ENCODE measurements around the gene EFCC1.
"Not testable (repeated sequence)": the region's sequence is repeated elsewhere in the genome, so short reads cannot be mapped to it uniquely, and the experiment has no call there.

Gene EFCC1

DNA sequence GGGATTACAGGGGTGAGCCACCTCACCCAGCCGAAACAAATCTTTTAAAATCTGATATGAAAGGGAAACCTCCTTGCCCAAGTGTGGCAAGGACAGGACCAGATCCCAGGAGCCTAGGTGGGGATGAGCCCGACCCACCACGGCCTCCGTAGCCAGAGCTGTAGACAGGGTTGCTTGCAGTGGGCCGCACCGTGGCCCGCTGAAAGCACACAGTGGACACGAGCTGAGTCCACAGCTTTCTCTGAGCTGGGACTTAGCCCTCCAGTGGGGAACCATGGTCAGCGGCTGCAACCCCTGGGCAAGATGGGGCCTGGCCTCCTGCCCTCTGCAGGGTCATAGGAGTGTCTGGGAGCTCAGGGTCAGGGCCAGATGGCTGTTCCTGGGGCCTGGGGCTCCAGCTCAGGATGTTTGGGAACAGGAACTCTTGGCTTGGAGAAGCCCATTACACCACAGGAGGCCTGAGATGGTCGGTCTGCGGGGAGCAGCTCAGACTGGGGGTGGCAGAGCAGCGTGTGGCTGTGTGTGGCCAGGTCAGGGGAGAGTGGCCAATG, 84.1 kb downstream of the EFCC1 start:
- Histone ChIP-seq H2BK5ac (ENCODE audit: low read depth, low read length, poor library complexity) (no peak overlapping the region), H3K9ac (ENCODE audit: low read length) (no peak overlapping the region), H3K27me3 (ENCODE audit: insufficient read depth, low read length) (no peaks in the 10 kb centered on the region), H2BK12ac (ENCODE audit: low read length) (no peak overlapping the region), H3K36me3 (ENCODE audit: control insufficient read depth in 1 of 2, insufficient read depth in 2 of 2, low read length in 2 of 2) (peaks cover 0 to 2% of the 10 kb centered on the region in 2 experiments), H3K4ac (ENCODE audit: low read depth, low read length) (no peak overlapping the region), H3K79me2 (ENCODE audit: control insufficient read depth, insufficient read depth, low read length, poor library complexity) (no peaks in the 10 kb centered on the region), H2AK5ac (ENCODE audit: low read length) (no peak overlapping the region), H3K4me3 (ENCODE audit: low read depth, low read length) (no peak overlapping the region), H4K12ac (ENCODE audit: low read depth, low read length) (no peak overlapping the region), H3K23ac (ENCODE audit: low read length) (no peak overlapping the region), H4K91ac (ENCODE audit: low read depth, low read length) (no peak overlapping the region), H4K8ac (ENCODE audit: low read depth, low read length) (no peak overlapping the region), H3K18ac (ENCODE audit: low read length) (no peak overlapping the region), H3K79me1 (ENCODE audit: low read length) (no peaks in the 10 kb centered on the region), H3K4me2 (ENCODE audit: low read length) (no peak overlapping the region), H2BK120ac (ENCODE audit: insufficient read depth, low read length, poor library complexity) (no peak overlapping the region), H3K14ac (ENCODE audit: low read length) (no peak overlapping the region), H3K9me3 (ENCODE audit: insufficient read depth, low read depth, low read length) (no peaks in the 10 kb centered on the region), H3K27ac (ENCODE audit: low read depth, low read length) (no peak overlapping the region), H3K4me1 (ENCODE audit: control insufficient read depth in 1 of 2, insufficient read depth in 2 of 2, low read length in 2 of 2) (no peaks in the 10 kb centered on the region), H2AFZ (ENCODE audit: insufficient read depth, low read length, poor library complexity) (no peak overlapping the region)
- DNase-seq = no peak
- no CpG with 5 or more reads among the region's 12 CpGs for WGBS (ENCODE audit: extremely low coverage, insufficient coverage, insufficient read length)

DNA sequence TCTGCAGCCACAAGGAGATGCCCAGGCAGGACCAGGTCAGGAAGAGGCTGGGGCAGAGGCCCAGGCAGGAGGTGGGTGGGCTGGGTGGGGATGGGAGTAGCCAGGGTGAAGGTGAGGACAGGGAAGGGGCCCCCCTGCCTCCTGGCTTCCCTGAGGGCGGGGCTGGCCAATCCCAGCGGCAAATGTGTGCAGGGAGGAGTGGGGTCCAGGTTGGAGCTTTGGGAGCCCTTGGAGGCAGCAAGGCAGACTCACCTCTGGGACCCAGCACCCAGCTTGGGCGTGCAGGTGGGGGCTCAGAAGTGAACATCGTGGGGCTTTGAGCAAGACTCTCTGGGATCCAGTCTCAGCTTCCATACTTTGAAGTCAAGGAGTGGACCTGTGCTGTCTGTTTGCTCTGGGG, 84.7 kb downstream of the EFCC1 start:
- H3K23ac ChIP-seq (ENCODE audit: low read length) = no peak overlapping the region
- H3K9me3 ChIP-seq (ENCODE audit: insufficient read depth, low read depth, low read length) = no peaks in the 10 kb centered on the region
- H3K79me2 ChIP-seq (ENCODE audit: control insufficient read depth, insufficient read depth, low read length, poor library complexity) = no peaks in the 10 kb centered on the region
- no peak overlapping the region for H3K4me2 ChIP-seq (ENCODE audit: low read length)
- no peak overlapping the region for H2BK5ac ChIP-seq (ENCODE audit: low read depth, low read length, poor library complexity)
- H3K18ac ChIP-seq (ENCODE audit: low read length) = no peak overlapping the region
- H4K8ac ChIP-seq (ENCODE audit: low read depth, low read length) = no peak overlapping the region
- no peaks in the 10 kb centered on the region for H3K27me3 ChIP-seq (ENCODE audit: insufficient read depth, low read length)
- H3K79me1 ChIP-seq (ENCODE audit: low read length) = no peaks in the 10 kb centered on the region
- H3K4me1 ChIP-seq (ENCODE audit: control insufficient read depth in 1 of 2, insufficient read depth in 2 of 2, low read length in 2 of 2) = no peaks in the 10 kb centered on the region
- H4K12ac ChIP-seq (ENCODE audit: low read depth, low read length) = no peak overlapping the region
- no peak overlapping the region for H3K4me3 ChIP-seq (ENCODE audit: low read depth, low read length)
- no peak overlapping the region for H4K91ac ChIP-seq (ENCODE audit: low read depth, low read length)
- H3K36me3 ChIP-seq (ENCODE audit: control insufficient read depth in 1 of 2, insufficient read depth in 2 of 2, low read length in 2 of 2) = peaks cover 0 to 2% of the 10 kb centered on the region in 2 experiments
- no peak overlapping the region for H2AK5ac ChIP-seq (ENCODE audit: low read length)
- H3K14ac ChIP-seq (ENCODE audit: low read length) = no peak overlapping the region
- DNase-seq = no peak
- no peak overlapping the region for H2BK12ac ChIP-seq (ENCODE audit: low read length)
- no peak overlapping the region for H2BK120ac ChIP-seq (ENCODE audit: insufficient read depth, low read length, poor library complexity)
- H3K4ac ChIP-seq (ENCODE audit: low read depth, low read length) = no peak overlapping the region
- no CpG with 5 or more reads among the region's 4 CpGs for WGBS (ENCODE audit: extremely low coverage, insufficient coverage, insufficient read length)
- no peak overlapping the region for H3K27ac ChIP-seq (ENCODE audit: low read depth, low read length)
- no peak overlapping the region for H3K9ac ChIP-seq (ENCODE audit: low read length)
- no peak overlapping the region for H2AFZ ChIP-seq (ENCODE audit: insufficient read depth, low read length, poor library complexity)

DNA sequence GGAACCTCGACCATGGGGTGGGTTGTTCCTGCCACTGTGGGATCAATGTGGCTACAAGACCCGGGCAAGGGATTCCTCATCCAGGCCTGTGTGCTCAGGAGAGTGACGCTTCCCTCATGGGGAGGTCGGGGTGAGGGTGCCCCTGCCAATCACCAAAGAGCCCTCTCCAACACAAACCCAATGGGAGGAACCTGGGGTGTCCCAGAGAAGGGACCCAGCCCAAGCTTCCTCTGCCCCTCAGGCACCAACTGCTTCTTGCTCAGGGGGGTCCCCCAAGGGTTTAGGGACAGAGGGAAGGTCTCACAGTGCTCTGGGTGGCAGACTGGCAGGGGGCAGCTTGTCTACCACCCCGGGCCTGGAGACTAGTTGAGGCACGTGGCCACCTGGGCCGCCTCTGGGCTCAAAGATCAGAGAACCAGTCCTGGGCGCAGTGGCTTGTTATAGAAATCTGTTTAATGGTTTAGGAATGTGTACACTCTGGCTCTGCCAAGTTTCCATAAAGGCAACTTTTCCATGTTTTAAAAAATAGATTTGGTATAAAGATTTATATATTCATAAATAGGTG, 86.1 kb downstream of the EFCC1 start:
- Histone ChIP-seq H4K12ac (ENCODE audit: low read depth, low read length) (no peak overlapping the region), H3K4me1 (ENCODE audit: control insufficient read depth in 1 of 2, insufficient read depth in 2 of 2, low read length in 2 of 2) (no peaks in the 10 kb centered on the region), H3K9me3 (ENCODE audit: insufficient read depth, low read depth, low read length) (no peaks in the 10 kb centered on the region), H3K23ac (ENCODE audit: low read length) (no peak overlapping the region), H3K79me1 (ENCODE audit: low read length) (no peaks in the 10 kb centered on the region), H3K4ac (ENCODE audit: low read depth, low read length) (peak overlapping the region; percentile 10), H2BK5ac (ENCODE audit: low read depth, low read length, poor library complexity) (no peak overlapping the region), H4K8ac (ENCODE audit: low read depth, low read length) (peak overlapping the region; percentile 47), H3K36me3 (ENCODE audit: control insufficient read depth in 1 of 2, insufficient read depth in 2 of 2, low read length in 2 of 2) (peaks cover 7 to 8% of the 10 kb centered on the region in 2 experiments), H3K27ac (ENCODE audit: low read depth, low read length) (no peak overlapping the region), H2BK120ac (ENCODE audit: insufficient read depth, low read length, poor library complexity) (no peak overlapping the region), H4K91ac (ENCODE audit: low read depth, low read length) (no peak overlapping the region), H3K4me3 (ENCODE audit: low read depth, low read length) (no peak overlapping the region), H3K18ac (ENCODE audit: low read length) (no peak overlapping the region), H2AK5ac (ENCODE audit: low read length) (no peak overlapping the region), H3K9ac (ENCODE audit: low read length) (no peak overlapping the region), H3K79me2 (ENCODE audit: control insufficient read depth, insufficient read depth, low read length, poor library complexity) (no peaks in the 10 kb centered on the region), H2BK12ac (ENCODE audit: low read length) (no peak overlapping the region), H3K4me2 (ENCODE audit: low read length) (no peak overlapping the region), H3K14ac (ENCODE audit: low read length) (no peak overlapping the region), H3K27me3 (ENCODE audit: insufficient read depth, low read length) (no peaks in the 10 kb centered on the region), H2AFZ (ENCODE audit: insufficient read depth, low read length, poor library complexity) (no peak overlapping the region)
- DNase-seq = no peak
- no CpG with 5 or more reads among the region's 8 CpGs for WGBS (ENCODE audit: extremely low coverage, insufficient coverage, insufficient read length)

DNA sequence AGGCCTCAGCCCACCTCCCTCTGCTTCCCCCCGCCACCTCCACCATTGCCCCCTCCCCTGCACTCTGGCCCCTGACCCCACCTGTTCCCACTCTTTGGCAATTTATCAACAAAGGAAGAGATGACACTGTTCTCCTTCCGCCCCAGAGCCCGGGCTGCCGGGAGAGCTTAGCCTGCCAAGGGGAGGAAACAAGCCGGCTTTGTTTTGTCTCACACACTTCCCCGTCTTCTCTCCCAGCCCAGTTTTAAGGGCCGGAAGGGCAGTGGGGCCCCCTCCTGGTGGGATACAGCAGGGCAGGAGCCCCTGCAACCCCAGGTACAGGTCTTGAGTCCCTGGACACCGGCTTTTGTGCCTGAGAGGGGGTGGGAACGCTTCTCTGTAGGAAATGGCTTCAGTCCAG, 86.8 kb downstream of the EFCC1 start:
- H3K36me3 ChIP-seq (ENCODE audit: control insufficient read depth in 1 of 2, insufficient read depth in 2 of 2, low read length in 2 of 2); H3K9me3 ChIP-seq (ENCODE audit: insufficient read depth, low read depth, low read length); H3K18ac ChIP-seq (ENCODE audit: low read length); H3K79me2 ChIP-seq (ENCODE audit: control insufficient read depth, insufficient read depth, low read length, poor library complexity); H3K79me1 ChIP-seq (ENCODE audit: low read length); H3K4ac ChIP-seq (ENCODE audit: low read depth, low read length); H3K27ac ChIP-seq (ENCODE audit: low read depth, low read length); H2AK5ac ChIP-seq (ENCODE audit: low read length); H2BK12ac ChIP-seq (ENCODE audit: low read length); H2AFZ ChIP-seq (ENCODE audit: insufficient read depth, low read length, poor library complexity); H3K4me1 ChIP-seq (ENCODE audit: control insufficient read depth in 1 of 2, insufficient read depth in 2 of 2, low read length in 2 of 2); H4K12ac ChIP-seq (ENCODE audit: low read depth, low read length); H4K8ac ChIP-seq (ENCODE audit: low read depth, low read length); H3K4me2 ChIP-seq (ENCODE audit: low read length); H3K27me3 ChIP-seq (ENCODE audit: insufficient read depth, low read length); H2BK5ac ChIP-seq (ENCODE audit: low read depth, low read length, poor library complexity); H4K91ac ChIP-seq (ENCODE audit: low read depth, low read length); H2BK120ac ChIP-seq (ENCODE audit: insufficient read depth, low read length, poor library complexity); H3K23ac ChIP-seq (ENCODE audit: low read length); H3K9ac ChIP-seq (ENCODE audit: low read length); H3K4me3 ChIP-seq (ENCODE audit: low read depth, low read length); H3K14ac ChIP-seq (ENCODE audit: low read length); DNase-seq: not testable (repeated sequence)
- WGBS (ENCODE audit: extremely low coverage, insufficient coverage, insufficient read length) = no CpG with 5 or more reads among the region's 9 CpGs

Measured in trophoblast cell (in vitro differentiated cells and primary cell).